Fibroblast of pulmonary artery (primary cell): Measurements from ENCODE around the gene TNFRSF1A.

ENCODE experiments used
- DNase-seq: peaks from one replicate; pipeline ENCODE4 v3.0.0-alpha.2; 2010; ENCODE audit warnings: low read depth
- H3K4me3 ChIP-seq: replicated peaks from 2 replicates; pipeline ENCODE4 v1.5.1; 2011; ENCODE audit warnings: low read depth, mild to moderate bottlenecking, control low read depth, low read length, moderate library complexity
- CTCF ChIP-seq: IDR thresholded peaks from 2 replicates; pipeline ENCODE4 v1.5.1; 2011; ENCODE audit warnings: mild to moderate bottlenecking, control low read depth, low read length, inconsistent platforms; ENCODE audit errors: missing control alignments

TNFRSF1A gene

GRCh38 chr12:6374028-6374785 is 32.3 kb upstream of the TNFRSF1A start:
- no peak for TF ChIP-seq CTCF
- DNase-seq = no peak
- no peak overlapping the region for H3K4me3 ChIP-seq

GRCh38 chr12:6373022-6373787 is 31.3 kb upstream of the TNFRSF1A start:
- no peak overlapping the region for H3K4me3 ChIP-seq
- no peak for DNase-seq
- no peak for TF ChIP-seq CTCF

- peak; percentile 82 for DNase-seq
- TF ChIP-seq CTCF = no peak
- no peak overlapping the region for H3K4me3 ChIP-seq
These were observed 30.6 kb upstream of the TNFRSF1A start for GRCh38 chr12:6372403-6373003.

- peak; percentile 35 for TF ChIP-seq CTCF
- peak; percentile 45 for DNase-seq
- H3K4me3 ChIP-seq = no peak overlapping the region
These were observed 29.3 kb upstream of the TNFRSF1A start for GRCh38 chr12:6370994-6371754.

- no peak overlapping the region for H3K4me3 ChIP-seq
- TF ChIP-seq CTCF = no peak
- no peak for DNase-seq
These were observed 28.7 kb upstream of the TNFRSF1A start for GRCh38 chr12:6370576-6370935.

GRCh38 chr12:6369916-6370575 is 28.2 kb upstream of the TNFRSF1A start:
- TF ChIP-seq CTCF = no peak
- no peak overlapping the region for H3K4me3 ChIP-seq
- no peak for DNase-seq
